Measurements from ENCODE around the gene FBXL13. TPM values are rescaled to one million over a fixed set of nuclear protein-coding genes. Genes with fewer than 3 reads are reported as not detected.

FBXL13 gene
- total RNA-seq, 2 donors from 2014 or later = 0.95 to 2.5 TPM

DNA sequence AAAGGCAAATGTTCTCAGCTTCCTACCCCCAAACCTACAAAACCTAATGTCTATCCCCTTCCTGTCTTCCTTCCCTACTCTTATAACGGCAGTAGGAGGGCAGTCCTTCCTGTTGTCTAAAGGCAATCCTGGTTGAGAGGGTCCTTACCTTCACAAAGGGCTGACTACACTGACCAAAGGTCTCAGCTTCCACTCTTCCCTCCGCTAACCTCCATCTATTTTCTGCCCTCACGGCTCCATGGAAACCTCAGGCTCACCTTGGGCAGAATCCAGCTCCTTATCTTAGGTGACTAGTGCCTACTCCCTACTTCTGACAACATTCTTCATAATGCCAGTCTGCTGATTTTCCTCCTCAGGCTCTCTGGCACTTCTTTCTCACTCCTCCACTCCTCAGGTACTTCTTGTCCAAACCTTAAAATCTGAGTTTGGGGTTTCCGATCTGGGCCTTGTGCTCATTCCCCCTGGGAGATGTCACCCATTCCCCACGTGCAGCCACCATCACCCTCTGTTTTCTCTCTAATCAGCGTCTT is 542 bp downstream of the FBXL13 start:
- Histone ChIP-seq H3K36me3 (no peaks in the 10 kb centered on the region), H3K9me3 (no peaks in the 10 kb centered on the region), H3K27ac (peak overlapping the region; percentile 80 to 95), H3K4me3 (peak overlapping the region; percentile 93), H3K4me1 (ENCODE audit: control insufficient read depth in 1 of 2, low read depth in 2 of 2) (peaks cover 15 to 25% of the 10 kb centered on the region in 2 donors), H3K27me3 (replicated peaks; ENCODE audit: insufficient read depth) (no peaks in the 10 kb centered on the region)
- TF ChIP-seq, protein P1, sequence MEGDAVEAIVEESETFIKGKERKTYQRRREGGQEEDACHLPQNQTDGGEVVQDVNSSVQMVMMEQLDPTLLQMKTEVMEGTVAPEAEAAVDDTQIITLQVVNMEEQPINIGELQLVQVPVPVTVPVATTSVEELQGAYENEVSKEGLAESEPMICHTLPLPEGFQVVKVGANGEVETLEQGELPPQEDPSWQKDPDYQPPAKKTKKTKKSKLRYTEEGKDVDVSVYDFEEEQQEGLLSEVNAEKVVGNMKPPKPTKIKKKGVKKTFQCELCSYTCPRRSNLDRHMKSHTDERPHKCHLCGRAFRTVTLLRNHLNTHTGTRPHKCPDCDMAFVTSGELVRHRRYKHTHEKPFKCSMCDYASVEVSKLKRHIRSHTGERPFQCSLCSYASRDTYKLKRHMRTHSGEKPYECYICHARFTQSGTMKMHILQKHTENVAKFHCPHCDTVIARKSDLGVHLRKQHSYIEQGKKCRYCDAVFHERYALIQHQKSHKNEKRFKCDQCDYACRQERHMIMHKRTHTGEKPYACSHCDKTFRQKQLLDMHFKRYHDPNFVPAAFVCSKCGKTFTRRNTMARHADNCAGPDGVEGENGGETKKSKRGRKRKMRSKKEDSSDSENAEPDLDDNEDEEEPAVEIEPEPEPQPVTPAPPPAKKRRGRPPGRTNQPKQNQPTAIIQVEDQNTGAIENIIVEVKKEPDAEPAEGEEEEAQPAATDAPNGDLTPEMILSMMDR (IDR thresholded peaks at IDR 0.05) = no peak
- DNase-seq (ENCODE audit: low spot score) = no peak
- ATAC-seq (ENCODE audit: insufficient number of reproducible peaks, low FRiP score, low read depth) = peak; percentile 21

DNA sequence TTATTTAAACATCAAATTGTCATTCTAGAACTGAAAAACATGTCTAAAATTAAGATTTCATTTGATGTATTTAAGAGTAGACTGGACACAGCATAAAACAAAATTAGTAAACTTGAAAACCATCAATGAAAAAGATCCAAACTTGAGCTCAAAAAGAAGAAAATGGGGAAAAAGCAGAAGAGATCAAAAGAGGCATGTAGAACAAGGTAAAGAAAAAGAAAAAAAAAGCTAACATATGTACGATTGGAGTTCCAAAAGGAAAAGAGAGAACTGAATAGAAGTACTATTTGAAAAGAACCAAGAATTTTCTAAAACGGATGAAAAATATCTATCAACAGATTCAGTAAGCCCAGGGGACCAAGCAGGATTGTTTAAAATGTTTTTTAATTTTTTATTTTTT is 3.6 kb downstream of the FBXL13 start:
- Histone ChIP-seq H3K36me3 (no peaks in the 10 kb centered on the region), H3K27ac (no peak overlapping the region), H3K4me3 (no peak overlapping the region), H3K4me1 (ENCODE audit: control insufficient read depth in 1 of 2, low read depth in 2 of 2) (peaks cover 6 to 14% of the 10 kb centered on the region in 2 donors), H3K27me3 (replicated peaks; ENCODE audit: insufficient read depth) (no peaks in the 10 kb centered on the region), H3K9me3 (no peaks in the 10 kb centered on the region)
- TF ChIP-seq, protein P1 (IDR thresholded peaks at IDR 0.05) = no peak
- ATAC-seq (ENCODE audit: insufficient number of reproducible peaks, low FRiP score, low read depth) (no peak), DNase-seq (ENCODE audit: low spot score) (no peak)

GRCh38 chr7:103068414-103069403 is 5.9 kb downstream of the FBXL13 start:
- Histone ChIP-seq H3K27me3 (replicated peaks; ENCODE audit: insufficient read depth) (no peaks in the 10 kb centered on the region), H3K4me1 (ENCODE audit: control insufficient read depth in 1 of 2, low read depth in 2 of 2) (peaks cover 3 to 7% of the 10 kb centered on the region in 2 donors), H3K9me3 (no peaks in the 10 kb centered on the region), H3K36me3 (no peaks in the 10 kb centered on the region), H3K27ac (no peak overlapping the region), H3K4me3 (no peak overlapping the region)
- no peak for ATAC-seq (ENCODE audit: insufficient number of reproducible peaks, low FRiP score, low read depth)
- TF ChIP-seq, protein P1 (IDR thresholded peaks at IDR 0.05) = no peak
- DNase-seq (ENCODE audit: low spot score) = no peak

GRCh38 chr7:103065667-103066066 is 8.9 kb downstream of the FBXL13 start:
- Histone ChIP-seq H3K4me3 (no peak overlapping the region), H3K4me1 (ENCODE audit: control insufficient read depth in 1 of 2, low read depth in 2 of 2) (peaks cover 0 to 5% of the 10 kb centered on the region in 2 donors), H3K27me3 (replicated peaks; ENCODE audit: insufficient read depth) (no peaks in the 10 kb centered on the region), H3K36me3 (no peaks in the 10 kb centered on the region), H3K9me3 (no peaks in the 10 kb centered on the region), H3K27ac (no peak overlapping the region)
- TF ChIP-seq, protein P1 (IDR thresholded peaks at IDR 0.05) = peak; percentile 30
- ATAC-seq (ENCODE audit: insufficient number of reproducible peaks, low FRiP score, low read depth) (no peak), DNase-seq (ENCODE audit: low spot score) (no peak)

- ATAC-seq (ENCODE audit: insufficient number of reproducible peaks, low FRiP score, low read depth) (no peak), DNase-seq (ENCODE audit: low spot score) (no peak)
- TF ChIP-seq, protein P1 (IDR thresholded peaks at IDR 0.05) = no peak
- Histone ChIP-seq H3K27me3 (replicated peaks; ENCODE audit: insufficient read depth) (no peaks in the 10 kb centered on the region), H3K4me1 (ENCODE audit: control insufficient read depth in 1 of 2, low read depth in 2 of 2) (peaks cover 0 to 9% of the 10 kb centered on the region in 2 donors), H3K36me3 (no peaks in the 10 kb centered on the region), H3K9me3 (no peaks in the 10 kb centered on the region), H3K27ac (no peak overlapping the region), H3K4me3 (no peak overlapping the region)
These were observed 10.7 kb downstream of the FBXL13 start for GRCh38 chr7:103063895-103064294.

Data from thoracic aorta (tissue), 2 donors.